Activated CD4-positive, alpha-beta memory T cell treated with anti-CD3 and anti-CD28 coated beads for 36 hours (primary cell): Measurements from ENCODE around the gene ADGRG6. TPM values are rescaled to one million over a fixed set of nuclear protein-coding genes. Genes with fewer than 3 reads are reported as not detected.

Experiments
- CTCF ChIA-PET: fragments of 350-600 bp; sonication (Branson Sonifier 250); formaldehyde crosslinking; loops from one replicate; lab custom pipeline; 2021; ENCODE audit warnings: antibody characterized with exemption, inconsistent platforms; lab: Charles Lee
- POLR2A ChIA-PET: fragments of 350-600 bp; sonication (Branson Sonifier 250); formaldehyde crosslinking; loops from one replicate; lab custom pipeline; 2021; ENCODE audit warnings: antibody characterized with exemption; lab: Charles Lee
- DNase-seq: peaks from one replicate; pipeline ENCODE4 v3.0.0-alpha.2; 2020
- H3K27ac Mint-ChIP-seq: one replicate; pipeline ENCODE4 v1.8.0; 2021; ENCODE audit warnings: mixed read lengths
- H3K27me3 Mint-ChIP-seq: one replicate; pipeline ENCODE4 v1.8.0; 2021; ENCODE audit warnings: mixed read lengths
- H3K36me3 Mint-ChIP-seq: one replicate; pipeline ENCODE4 v1.8.0; 2021; ENCODE audit warnings: mixed read lengths
- H3K4me1 Mint-ChIP-seq: one replicate; pipeline ENCODE4 v1.8.0; 2021; ENCODE audit warnings: low read depth, mixed read lengths
- H3K4me3 Mint-ChIP-seq: one replicate; pipeline ENCODE4 v1.8.0; 2021; ENCODE audit warnings: mild to moderate bottlenecking, mixed read lengths
- H3K9me3 Mint-ChIP-seq: one replicate; pipeline ENCODE4 v1.8.0; 2021; ENCODE audit warnings: mixed read lengths
- intact Hi-C: fragments of 100-400 bp; cut with micrococcal nuclease; formaldehyde crosslinking; loops from one replicate; pipeline ENCODE4 v1.15.1; 2023
- total RNA-seq, 2 experiments: library from RNA; stranded (reverse); gene quantifications; one replicate each; pipeline ENCODE4 v1.2.3, GENCODE V29; 2021

ADGRG6 gene
- total RNA-seq, 2 experiments from 2014 or later, result 0.12 to 0.55 TPM

- Mint-ChIP-seq H3K9me3 (no peaks in the 10 kb centered on the region), H3K4me1 (no peaks in the 10 kb centered on the region), H3K27ac (no peak overlapping the region), H3K36me3 (no peaks in the 10 kb centered on the region), H3K27me3 (peaks cover 13% of the 10 kb centered on the region), H3K4me3 (no peak overlapping the region)
- ChIA-PET CTCF (no interaction called here), POLR2A (no interaction called here)
- intact Hi-C loops, result no loop called here
- DNase-seq, result no peak
These were observed 73.3 kb downstream of the ADGRG6 start for GRCh38 chr6:142374965-142375733.

GRCh38 chr6:142376115-142376514, 74.3 kb downstream of the ADGRG6 start:
- no peak overlapping the region for H3K27ac Mint-ChIP-seq
- intact Hi-C loops, result no loop called here
- peaks cover 19% of the 10 kb centered on the region for H3K27me3 Mint-ChIP-seq
- ChIA-PET POLR2A (no interaction called here), CTCF (no interaction called here)
- no peaks in the 10 kb centered on the region for H3K36me3 Mint-ChIP-seq
- H3K4me1 Mint-ChIP-seq, result no peaks in the 10 kb centered on the region
- no peaks in the 10 kb centered on the region for H3K9me3 Mint-ChIP-seq
- H3K4me3 Mint-ChIP-seq, result no peak overlapping the region
- no peak for DNase-seq

- ChIA-PET POLR2A (no interaction called here), CTCF (no interaction called here)
- Mint-ChIP-seq H3K4me1 (no peaks in the 10 kb centered on the region), H3K4me3 (no peak overlapping the region), H3K9me3 (no peaks in the 10 kb centered on the region), H3K27ac (no peak overlapping the region), H3K36me3 (no peaks in the 10 kb centered on the region), H3K27me3 (peaks cover 20% of the 10 kb centered on the region)
- intact Hi-C loops, result no loop called here
- DNase-seq, result no peak
These were observed 75.1 kb downstream of the ADGRG6 start for GRCh38 chr6:142376800-142377496.

GRCh38 chr6:142377497-142377848, 75.7 kb downstream of the ADGRG6 start:
- ChIA-PET CTCF (no interaction called here), POLR2A (no interaction called here)
- Mint-ChIP-seq H3K4me1 (no peaks in the 10 kb centered on the region), H3K4me3 (no peak overlapping the region), H3K36me3 (no peaks in the 10 kb centered on the region), H3K27me3 (peaks cover 20% of the 10 kb centered on the region), H3K27ac (no peak overlapping the region), H3K9me3 (no peaks in the 10 kb centered on the region)
- intact Hi-C loops, result no loop called here
- DNase-seq, result no peak

GRCh38 chr6:142378138-142378875, 76.5 kb downstream of the ADGRG6 start:
- H3K27me3 Mint-ChIP-seq, result peaks cover 20% of the 10 kb centered on the region
- ChIA-PET POLR2A (no interaction called here), CTCF (no interaction called here)
- H3K27ac Mint-ChIP-seq, result no peak overlapping the region
- intact Hi-C loops, result no loop called here
- no peaks in the 10 kb centered on the region for H3K4me1 Mint-ChIP-seq
- H3K9me3 Mint-ChIP-seq, result no peaks in the 10 kb centered on the region
- H3K4me3 Mint-ChIP-seq, result no peak overlapping the region
- H3K36me3 Mint-ChIP-seq, result no peaks in the 10 kb centered on the region
- DNase-seq, result no peak

GRCh38 chr6:142380626-142381025, 78.8 kb downstream of the ADGRG6 start:
- intact Hi-C loops, result no loop called here
- Mint-ChIP-seq H3K4me3 (no peak overlapping the region), H3K4me1 (no peaks in the 10 kb centered on the region), H3K36me3 (no peaks in the 10 kb centered on the region), H3K27ac (no peak overlapping the region), H3K27me3 (peaks cover 15% of the 10 kb centered on the region), H3K9me3 (no peaks in the 10 kb centered on the region)
- DNase-seq, result no peak
- ChIA-PET POLR2A (no interaction called here), CTCF (no interaction called here)

GRCh38 chr6:142381181-142381580, 79.4 kb downstream of the ADGRG6 start:
- POLR2A ChIA-PET, result no interaction called here
- no peak for DNase-seq
- no peak overlapping the region for H3K27ac Mint-ChIP-seq
- CTCF ChIA-PET, result no interaction called here
- no peaks in the 10 kb centered on the region for H3K36me3 Mint-ChIP-seq
- intact Hi-C loops, result no loop called here
- H3K27me3 Mint-ChIP-seq, result peaks cover 15% of the 10 kb centered on the region
- no peaks in the 10 kb centered on the region for H3K9me3 Mint-ChIP-seq
- no peak overlapping the region for H3K4me3 Mint-ChIP-seq
- H3K4me1 Mint-ChIP-seq, result no peaks in the 10 kb centered on the region

- ChIA-PET POLR2A (no interaction called here), CTCF (no interaction called here)
- Mint-ChIP-seq H3K27me3 (peaks cover 15% of the 10 kb centered on the region), H3K27ac (no peak overlapping the region), H3K4me3 (no peak overlapping the region), H3K9me3 (no peaks in the 10 kb centered on the region), H3K4me1 (no peaks in the 10 kb centered on the region), H3K36me3 (no peaks in the 10 kb centered on the region)
- intact Hi-C loops, result no loop called here
- no peak for DNase-seq
These were observed 80.1 kb downstream of the ADGRG6 start for GRCh38 chr6:142381845-142382378.

GRCh38 chr6:142384519-142385254, 82.9 kb downstream of the ADGRG6 start:
- Mint-ChIP-seq H3K9me3 (no peaks in the 10 kb centered on the region), H3K27me3 (peaks cover 11% of the 10 kb centered on the region), H3K36me3 (no peaks in the 10 kb centered on the region), H3K27ac (no peak overlapping the region), H3K4me3 (no peak overlapping the region), H3K4me1 (no peaks in the 10 kb centered on the region)
- CTCF ChIA-PET, result no interaction called here
- intact Hi-C loops, result no loop called here
- no peak for DNase-seq
- POLR2A ChIA-PET, result no interaction called here

GRCh38 chr6:142385352-142385751, 83.5 kb downstream of the ADGRG6 start:
- Mint-ChIP-seq H3K36me3 (no peaks in the 10 kb centered on the region), H3K4me1 (no peaks in the 10 kb centered on the region), H3K9me3 (no peaks in the 10 kb centered on the region), H3K27ac (no peak overlapping the region), H3K4me3 (no peak overlapping the region), H3K27me3 (peaks cover 5% of the 10 kb centered on the region)
- intact Hi-C loops, result no loop called here
- ChIA-PET CTCF (no interaction called here), POLR2A (no interaction called here)
- DNase-seq, result no peak

- POLR2A ChIA-PET, result interaction anchor here (0.5 kb wide), 1 partner anchor 240 kb away, joined by 3 read pairs; the partner anchor contains the start of gene NMBR
- CTCF ChIA-PET, result interaction anchor here (0.7 to 2.6 kb wide), 5 partner anchors 13 to 240 kb away, joined by 3 to 10 read pairs (median 6); partner anchors contain the start of genes NMBR and VTA1
- intact Hi-C loops, result no loop called here
- Mint-ChIP-seq H3K27me3 (peaks cover 1% of the 10 kb centered on the region), H3K4me1 (no peaks in the 10 kb centered on the region), H3K36me3 (no peaks in the 10 kb centered on the region), H3K27ac (no peak overlapping the region), H3K4me3 (no peak overlapping the region), H3K9me3 (no peaks in the 10 kb centered on the region)
- no peak for DNase-seq
These were observed 84.8 kb downstream of the ADGRG6 start for GRCh38 chr6:142386657-142387056.
